Keratinocyte (primary cell): ENCODE data around the gene PTK7. TPM values are rescaled to one million over a fixed set of nuclear protein-coding genes. Genes with fewer than 3 reads are reported as not detected.

Source experiments
- DNase-seq: peaks from one replicate; pipeline ENCODE4 v3.0.0-alpha.2; 2011; ENCODE audit warnings: low read depth, missing footprints, low spot score
- FAIRE-seq: peaks from 2 replicates; lab custom pipeline; 2011; peaks lifted over from hg19 to GRCh38; lab: Jason Lieb, UNC
- H2AFZ ChIP-seq: 2 replicates; pipeline ENCODE4 v1.6.0; 2012; ENCODE audit warnings: low read length, control low read depth, inconsistent platforms; ENCODE audit not compliant: control insufficient read depth
- H3K27ac ChIP-seq: 2 replicates; pipeline ENCODE4 v1.5.1; 2011; ENCODE audit warnings: low read length; ENCODE audit not compliant: control insufficient read depth, insufficient read depth
- H3K27me3 ChIP-seq: 3 replicates; pipeline ENCODE4 v1.6.0; 2011; ENCODE audit warnings: low read length; ENCODE audit not compliant: control insufficient read depth, insufficient read depth; ENCODE audit errors: extremely low read depth
- H3K36me3 ChIP-seq, 2 experiments: 2 replicates in 1 of 2; 3 replicates in 1 of 2; pipeline ENCODE4 v1.5.1; 2011; ENCODE audit warnings: low read length in 2 of 2, mild to moderate bottlenecking in 1 of 2; ENCODE audit not compliant: control insufficient read depth in 2 of 2, insufficient read depth in 2 of 2; ENCODE audit errors: extremely low read depth in 1 of 2
- H3K4me1 ChIP-seq: 3 replicates; pipeline ENCODE4 v1.5.1; 2011; ENCODE audit warnings: low read length; ENCODE audit not compliant: control insufficient read depth, insufficient read depth; ENCODE audit errors: extremely low read depth
- H3K4me2 ChIP-seq: 3 replicates; pipeline ENCODE4 v1.6.0; 2011; ENCODE audit warnings: low read depth, low read length; ENCODE audit not compliant: control insufficient read depth, insufficient read depth; ENCODE audit errors: extremely low read depth
- H3K4me3 ChIP-seq, 3 experiments: fragments of 200-600 bp in 1 of 3; sonication (generic) in 1 of 3; 2 replicates in 2 of 3; 3 replicates in 1 of 3; pipeline ENCODE4 v1.5.1; 2011 to 2016; ENCODE audit warnings: low read length in 3 of 3, mild to moderate bottlenecking in 3 of 3, control low read depth in 2 of 3, inconsistent platforms in 1 of 3, low read depth in 1 of 3, mixed read lengths in 1 of 3, mixed run types in 1 of 3, moderate library complexity in 1 of 3; ENCODE audit not compliant: control insufficient read depth in 2 of 3, insufficient read depth in 2 of 3; ENCODE audit errors: extremely low read depth in 1 of 3
- H3K79me2 ChIP-seq: 2 replicates; pipeline ENCODE4 v1.6.0; 2012; ENCODE audit warnings: low read length; ENCODE audit not compliant: control insufficient read depth, insufficient read depth
- H3K9ac ChIP-seq: 3 replicates; pipeline ENCODE4 v1.6.0; 2011; ENCODE audit warnings: low read length; ENCODE audit not compliant: control insufficient read depth, insufficient read depth; ENCODE audit errors: extremely low read depth
- H3K9me1 ChIP-seq: 3 replicates; pipeline ENCODE4 v1.6.0; 2011; ENCODE audit warnings: low read length; ENCODE audit not compliant: control insufficient read depth, insufficient read depth; ENCODE audit errors: extremely low read depth
- H3K9me3 ChIP-seq: 2 replicates; pipeline ENCODE4 v1.5.1; 2012; ENCODE audit warnings: low read depth, low read length; ENCODE audit not compliant: control insufficient read depth
- H4K20me1 ChIP-seq: 3 replicates; pipeline ENCODE4 v1.6.0; 2011; ENCODE audit warnings: low read length; ENCODE audit not compliant: control insufficient read depth, insufficient read depth; ENCODE audit errors: extremely low read depth
- EZH2 ChIP-seq: IDR thresholded peaks from one replicate; pipeline ENCODE4 v1.6.1; 2012; ENCODE audit warnings: inconsistent platforms, mild to moderate bottlenecking, low read length, moderate library complexity
- dilution Hi-C: fragments of 300-500 bp; cut with MboI; formaldehyde crosslinking; loops from one replicate; pipeline ENCODE4 v1.7.0; 2020; ENCODE audit warnings: low sequenced_read_pairs; ENCODE audit not compliant: extremely low pct_ligation_motif_present
- polyA plus RNA-seq, 5 experiments: library from polyadenylated mRNA; depleted of rRNA in 3 of 5; stranded (reverse) in 3 of 5; stranded (forward) in 1 of 5; unstranded in 1 of 5; fragments of >200 nt; gene quantifications; 1 replicate in 1 of 5; 2 replicates in 3 of 5; 3 replicates in 1 of 5; pipeline versions ENCODE4 v1.2.1 to v1.2.3, GENCODE V29; 2011 to 2012; ENCODE audit warnings: missing spikeins in 2 of 5, low read depth in 1 of 5, low replicate concordance in 1 of 5
- TF ChIP-seq, protein P1 (sequence below), 3 experiments: IDR thresholded peaks in 1 of 3; conservative IDR thresholded peaks in 1 of 3; optimal IDR thresholded peaks in 1 of 3; 2 replicates in 2 of 3; 3 replicates in 1 of 3; pipeline versions ENCODE3 to v1.5.1; 2011; ENCODE audit warnings: low read length in 3 of 3, mild to moderate bottlenecking in 3 of 3, moderate library complexity in 2 of 3, control low read depth in 1 of 3, inconsistent platforms in 1 of 3; ENCODE audit not compliant: insufficient read depth in 2 of 3; ENCODE audit errors: extremely low read depth in 1 of 3

Gene PTK7
- polyA plus RNA-seq, 1 donor (not counting 4 experiments of a cell fraction or from before 2014, with no cell fraction given) = 58.8 TPM

- Histone ChIP-seq H3K4me2 (no peak overlapping the region), H3K79me2 (no peaks in the 10 kb centered on the region), H4K20me1 (peaks cover 2% of the 10 kb centered on the region), H3K27ac (no peak overlapping the region), H3K27me3 (no peaks in the 10 kb centered on the region), H3K4me3 (no peak overlapping the region), H3K4me1 (no peaks in the 10 kb centered on the region), H3K36me3 (peaks cover 30 to 34% of the 10 kb centered on the region in 2 experiments), H3K9me1 (no peaks in the 10 kb centered on the region), H2AFZ (no peak overlapping the region), H3K9me3 (no peaks in the 10 kb centered on the region), H3K9ac (no peak overlapping the region)
- dilution Hi-C loops = no loop called here
- no peak for DNase-seq
- FAIRE-seq = no peak
- TF ChIP-seq, protein P1, sequence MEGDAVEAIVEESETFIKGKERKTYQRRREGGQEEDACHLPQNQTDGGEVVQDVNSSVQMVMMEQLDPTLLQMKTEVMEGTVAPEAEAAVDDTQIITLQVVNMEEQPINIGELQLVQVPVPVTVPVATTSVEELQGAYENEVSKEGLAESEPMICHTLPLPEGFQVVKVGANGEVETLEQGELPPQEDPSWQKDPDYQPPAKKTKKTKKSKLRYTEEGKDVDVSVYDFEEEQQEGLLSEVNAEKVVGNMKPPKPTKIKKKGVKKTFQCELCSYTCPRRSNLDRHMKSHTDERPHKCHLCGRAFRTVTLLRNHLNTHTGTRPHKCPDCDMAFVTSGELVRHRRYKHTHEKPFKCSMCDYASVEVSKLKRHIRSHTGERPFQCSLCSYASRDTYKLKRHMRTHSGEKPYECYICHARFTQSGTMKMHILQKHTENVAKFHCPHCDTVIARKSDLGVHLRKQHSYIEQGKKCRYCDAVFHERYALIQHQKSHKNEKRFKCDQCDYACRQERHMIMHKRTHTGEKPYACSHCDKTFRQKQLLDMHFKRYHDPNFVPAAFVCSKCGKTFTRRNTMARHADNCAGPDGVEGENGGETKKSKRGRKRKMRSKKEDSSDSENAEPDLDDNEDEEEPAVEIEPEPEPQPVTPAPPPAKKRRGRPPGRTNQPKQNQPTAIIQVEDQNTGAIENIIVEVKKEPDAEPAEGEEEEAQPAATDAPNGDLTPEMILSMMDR (optimal IDR thresholded peaks at IDR 0.05 in 1 of 3, IDR thresholded peaks at IDR 0.05 in 1 of 3, conservative IDR thresholded peaks at IDR 0.05 in 1 of 3; ENCODE audit: extremely low read depth in 1 of 3, insufficient read depth in 2 of 3, low read length in 3 of 3) = no peak
- no peak for TF ChIP-seq EZH2
Observed at GRCh38 chr6:43037197-43037596, 38.9 kb upstream of the PTK7 start.

DNA sequence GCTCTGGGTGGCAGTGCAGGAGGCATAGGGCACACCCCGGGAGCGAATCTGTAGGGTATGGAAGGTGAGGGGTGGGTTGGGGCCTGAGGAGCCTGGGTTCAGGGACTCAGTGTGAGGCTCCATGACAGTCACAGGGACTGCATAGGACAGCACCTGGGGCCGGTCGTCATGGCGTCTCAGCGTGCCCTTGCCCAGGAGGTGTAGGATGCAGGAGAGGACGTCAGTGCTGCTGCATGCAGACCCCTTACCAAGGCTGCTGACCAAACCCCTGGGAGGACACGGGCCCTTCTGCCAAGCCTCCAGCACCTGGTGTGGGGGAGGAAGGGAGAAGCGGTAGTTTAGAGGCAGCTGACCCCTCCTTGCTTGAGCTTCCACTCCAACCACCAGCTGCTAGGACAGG is 38.4 kb upstream of the PTK7 start:
- H3K4me3 ChIP-seq = no peak overlapping the region
- no peaks in the 10 kb centered on the region for H3K79me2 ChIP-seq
- no peak overlapping the region for H3K27ac ChIP-seq
- no peaks in the 10 kb centered on the region for H3K9me3 ChIP-seq
- TF ChIP-seq EZH2 = no peak
- TF ChIP-seq, protein P1 (optimal IDR thresholded peaks at IDR 0.05 in 1 of 3, IDR thresholded peaks at IDR 0.05 in 1 of 3, conservative IDR thresholded peaks at IDR 0.05 in 1 of 3; ENCODE audit: extremely low read depth in 1 of 3, insufficient read depth in 2 of 3, low read length in 3 of 3) = no peak
- FAIRE-seq (no peak), DNase-seq (no peak)
- H3K9ac ChIP-seq = no peak overlapping the region
- dilution Hi-C loops = no loop called here
- H3K9me1 ChIP-seq = no peaks in the 10 kb centered on the region
- H3K4me1 ChIP-seq = no peaks in the 10 kb centered on the region
- H2AFZ ChIP-seq = no peak overlapping the region
- no peaks in the 10 kb centered on the region for H3K27me3 ChIP-seq
- H4K20me1 ChIP-seq = peaks cover 2% of the 10 kb centered on the region
- H3K4me2 ChIP-seq = no peak overlapping the region
- peaks cover 30 to 35% of the 10 kb centered on the region in 2 experiments for H3K36me3 ChIP-seq
